CD4-positive, alpha-beta T cell (primary cell): ENCODE measurements around the gene ITPRIPL1. TPM values are rescaled to one million over a fixed set of nuclear protein-coding genes. Genes with fewer than 3 reads are reported as not detected.

Source experiments
- ATAC-seq: fragments of 200-7000 bp; cut with Tn5 transposase; one replicate; pipeline ENCODE4 v1.10.0; 2022; ENCODE audit warnings: mild to moderate bottlenecking; ENCODE audit not compliant: poor library complexity
- CTCF ChIA-PET: fragments of 350-600 bp; sonication (Branson Sonifier 250); formaldehyde crosslinking; loops from one replicate; lab custom pipeline; 2021; ENCODE audit warnings: antibody characterized with exemption, inconsistent platforms; lab: Charles Lee
- POLR2A ChIA-PET: fragments of 350-600 bp; sonication (Branson Sonifier 250); formaldehyde crosslinking; loops from one replicate; lab custom pipeline; 2021; ENCODE audit warnings: antibody characterized with exemption, inconsistent platforms; lab: Charles Lee
- DNase-seq, 14 experiments: peaks; one replicate each; pipeline ENCODE4 v3.0.0-alpha.2; 2013 to 2020; ENCODE audit warnings: mixed read lengths in 2 of 14
- H3K27ac ChIP-seq, 2 donors: one replicate each; pipeline versions ENCODE4 v1.5.1 to v1.7.0; 2013; ENCODE audit warnings: low read length in 2 of 2, low read depth in 1 of 2, mild to moderate bottlenecking in 1 of 2
- H3K27me3 ChIP-seq, 2 experiments: 1 replicate in 1 of 2; 2 replicates in 1 of 2; pipeline versions ENCODE4 v1.6.1 to v1.7.0; 2013; ENCODE audit warnings: low read length in 2 of 2, control low read depth in 1 of 2, mild to moderate bottlenecking in 1 of 2, moderate library complexity in 1 of 2; ENCODE audit not compliant: insufficient read depth in 2 of 2, control insufficient read depth in 1 of 2
- H3K36me3 ChIP-seq: one replicate; pipeline ENCODE4 v1.6.1; 2013; ENCODE audit warnings: low read length, control low read depth; ENCODE audit not compliant: insufficient read depth
- H3K4me1 ChIP-seq: one replicate; pipeline ENCODE4 v1.6.1; 2013; ENCODE audit warnings: low read length, control low read depth; ENCODE audit not compliant: insufficient read depth
- H3K4me3 ChIP-seq: one replicate; pipeline ENCODE4 v1.5.1; 2013; ENCODE audit warnings: mild to moderate bottlenecking, low read length, moderate library complexity
- H3K9me3 ChIP-seq, 2 experiments: 1 replicate in 1 of 2; 2 replicates in 1 of 2; pipeline versions ENCODE4 v1.6.1 to v1.7.0; 2013; ENCODE audit warnings: low read length in 2 of 2, mild to moderate bottlenecking in 2 of 2, control low read depth in 1 of 2, moderate library complexity in 1 of 2; ENCODE audit not compliant: control insufficient read depth in 1 of 2, insufficient read depth in 1 of 2
- H3K27ac Mint-ChIP-seq: one replicate; pipeline ENCODE4 v1.8.0; 2020; ENCODE audit warnings: mixed read lengths
- H3K27me3 Mint-ChIP-seq: one replicate; pipeline ENCODE4 v1.8.0; 2021; ENCODE audit warnings: mixed read lengths
- H3K36me3 Mint-ChIP-seq: one replicate; pipeline ENCODE4 v1.8.0; 2021; ENCODE audit warnings: low read depth, mixed read lengths
- H3K4me1 Mint-ChIP-seq: one replicate; pipeline ENCODE4 v1.8.0; 2021; ENCODE audit warnings: low read depth, mixed read lengths
- H3K4me3 Mint-ChIP-seq: one replicate; pipeline ENCODE4 v1.8.0; 2020; ENCODE audit warnings: mild to moderate bottlenecking, mixed read lengths
- H3K9me3 Mint-ChIP-seq: one replicate; pipeline ENCODE4 v1.8.0; 2020; ENCODE audit warnings: mixed read lengths
- intact Hi-C, 2 experiments: fragments of 100-400 bp; cut with DNase I in 1 of 2; cut with micrococcal nuclease in 1 of 2; formaldehyde crosslinking; loops; one replicate each; pipeline versions ENCODE4 v1.15.1 to v1.9.0; 2023 to 2025; cut with DNase I, micrococcal nuclease
- polyA plus RNA-seq, 2 donors: library from polyadenylated mRNA; unstranded; fragments of 120-200 nt; gene quantifications; one replicate each; pipeline ENCODE4 v1.2.1, GENCODE V29; 2013
- total RNA-seq, 174 experiments: library from RNA in 2 of 174; stranded (reverse) in 2 of 174; gene quantifications; one replicate each; pipeline ENCODE4 v1.2.3 and lab custom pipeline; 2021 to 2026
- TF ChIP-seq, protein P1 (sequence below): fragments of 200-600 bp; IDR thresholded peaks from one replicate; pipeline ENCODE4 v1.8.0; 2022; ENCODE audit warnings: antibody characterized with exemption, mild to moderate bottlenecking

ITPRIPL1 gene, protein sequence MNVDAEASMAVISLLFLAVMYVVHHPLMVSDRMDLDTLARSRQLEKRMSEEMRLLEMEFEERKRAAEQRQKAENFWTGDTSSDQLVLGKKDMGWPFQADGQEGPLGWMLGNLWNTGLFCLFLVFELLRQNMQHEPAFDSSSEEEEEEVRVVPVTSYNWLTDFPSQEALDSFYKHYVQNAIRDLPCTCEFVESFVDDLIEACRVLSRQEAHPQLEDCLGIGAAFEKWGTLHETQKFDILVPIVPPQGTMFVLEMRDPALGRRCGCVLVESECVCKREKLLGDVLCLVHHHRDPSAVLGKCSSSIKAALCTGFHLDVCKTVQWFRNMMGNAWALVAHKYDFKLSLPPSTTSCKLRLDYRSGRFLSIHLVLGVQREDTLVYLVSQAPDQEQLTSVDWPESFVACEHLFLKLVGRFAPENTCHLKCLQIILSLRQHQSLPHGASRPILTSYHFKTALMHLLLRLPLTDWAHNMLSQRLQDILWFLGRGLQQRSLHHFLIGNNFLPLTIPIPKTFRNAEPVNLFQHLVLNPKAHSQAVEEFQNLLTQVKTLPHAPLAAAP
- 1 to 10 TPM; 5.1 to 5.7 TPM for total RNA-seq
- polyA plus RNA-seq (2013, experiment 1 of 2): 5.8 TPM
- polyA plus RNA-seq (2013, experiment 2 of 2): 6.4 TPM
- total RNA-seq (lab: John Stamatoyannopoulos, UW): 7.4 to 64.2 (median 24.3) reads per million in 172 experiments

DNA sequence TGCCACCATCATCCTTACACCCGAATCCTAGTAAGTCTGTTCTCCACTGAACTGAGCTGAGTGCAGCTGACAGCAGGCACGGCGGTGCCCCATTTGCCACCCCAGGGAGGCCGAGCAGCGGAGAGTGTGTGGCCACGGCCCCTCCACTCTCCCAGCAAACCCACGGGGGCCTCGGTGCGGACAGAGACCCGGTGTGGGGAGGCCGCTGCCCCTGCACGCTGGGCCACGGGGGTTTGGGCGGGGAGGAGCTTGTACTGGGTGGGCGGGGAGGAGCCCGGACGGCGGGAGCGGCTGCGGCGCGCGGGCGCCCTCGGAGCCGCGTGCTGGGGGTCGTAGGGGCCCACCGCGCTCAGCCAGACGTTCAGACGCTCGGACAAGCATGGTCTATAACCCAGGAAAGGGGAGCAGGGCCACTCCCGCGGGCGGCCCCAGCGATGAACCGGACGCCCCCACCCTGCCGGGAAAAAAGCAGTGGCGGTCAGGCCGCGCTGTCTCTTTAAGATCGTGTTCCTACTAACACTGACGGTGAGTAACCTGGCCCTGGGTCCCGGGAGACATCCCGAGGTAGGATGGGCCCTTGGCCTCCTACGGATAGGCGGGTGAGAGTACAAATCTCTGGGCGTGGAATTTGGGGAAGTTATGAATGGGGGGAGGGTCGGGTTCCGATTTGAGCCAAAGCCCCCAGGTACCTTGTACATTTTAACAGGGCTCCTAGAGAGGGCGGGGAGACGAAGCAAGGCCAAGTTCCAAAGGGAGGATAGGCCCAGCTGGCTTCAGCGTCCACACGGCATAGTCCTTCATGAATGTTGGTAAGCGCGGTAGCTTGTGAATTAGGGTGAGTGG, at the start of gene ITPRIPL1:
TSS of gene ITPRIPL1 (plus strand) at position 277 of the 843 bp plus-strand sequence. CDS start at position 800, 523 bp downstream.
- TF ChIP-seq, protein P1, sequence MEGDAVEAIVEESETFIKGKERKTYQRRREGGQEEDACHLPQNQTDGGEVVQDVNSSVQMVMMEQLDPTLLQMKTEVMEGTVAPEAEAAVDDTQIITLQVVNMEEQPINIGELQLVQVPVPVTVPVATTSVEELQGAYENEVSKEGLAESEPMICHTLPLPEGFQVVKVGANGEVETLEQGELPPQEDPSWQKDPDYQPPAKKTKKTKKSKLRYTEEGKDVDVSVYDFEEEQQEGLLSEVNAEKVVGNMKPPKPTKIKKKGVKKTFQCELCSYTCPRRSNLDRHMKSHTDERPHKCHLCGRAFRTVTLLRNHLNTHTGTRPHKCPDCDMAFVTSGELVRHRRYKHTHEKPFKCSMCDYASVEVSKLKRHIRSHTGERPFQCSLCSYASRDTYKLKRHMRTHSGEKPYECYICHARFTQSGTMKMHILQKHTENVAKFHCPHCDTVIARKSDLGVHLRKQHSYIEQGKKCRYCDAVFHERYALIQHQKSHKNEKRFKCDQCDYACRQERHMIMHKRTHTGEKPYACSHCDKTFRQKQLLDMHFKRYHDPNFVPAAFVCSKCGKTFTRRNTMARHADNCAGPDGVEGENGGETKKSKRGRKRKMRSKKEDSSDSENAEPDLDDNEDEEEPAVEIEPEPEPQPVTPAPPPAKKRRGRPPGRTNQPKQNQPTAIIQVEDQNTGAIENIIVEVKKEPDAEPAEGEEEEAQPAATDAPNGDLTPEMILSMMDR: no peak
- peaks cover 8% of the 10 kb centered on the region for H3K36me3 Mint-ChIP-seq
- ChIA-PET CTCF (interaction anchor here (0.9 to 1.3 kb wide), 3 partner anchors 11 to 156 kb away, joined by 3 to 5 read pairs (median 3); no protein-coding TSS in a partner anchor), POLR2A (interaction anchor here (0.9 to 7.1 kb wide), 7 partner anchors 9 to 213 kb away, joined by 3 to 59 read pairs (median 6); partner anchors contain the start of genes ARID5A, NCAPH and SNRNP200)
- Histone ChIP-seq H3K36me3 (peaks cover 13% of the 10 kb centered on the region), H3K27me3 (no peaks in the 10 kb centered on the region), H3K4me1 (peaks cover 49% of the 10 kb centered on the region), H3K27ac (peak within 1 kb of the TSS; percentile 29 to 47), H3K4me3 (peak within 1 kb of the TSS; percentile 77), H3K9me3 (no peaks in the 10 kb centered on the region)
- H3K4me1 Mint-ChIP-seq: peaks cover 36% of the 10 kb centered on the region
- intact Hi-C loops: loop anchor here in 1 of 2 experiments (10.0 kb wide), 1 partner anchor 120 kb away; the partner anchor contains the start of gene STARD7
- H3K27ac Mint-ChIP-seq: peak within 1 kb of the TSS; percentile 83
- ATAC-seq (peak; percentile 4), DNase-seq (peak in 6 of 14 experiments; percentile 15 to 50 (median 46))
- no peaks in the 10 kb centered on the region for H3K9me3 Mint-ChIP-seq
- peak within 1 kb of the TSS; percentile 88 for H3K4me3 Mint-ChIP-seq
- H3K27me3 Mint-ChIP-seq: peaks cover 3% of the 10 kb centered on the region

DNA sequence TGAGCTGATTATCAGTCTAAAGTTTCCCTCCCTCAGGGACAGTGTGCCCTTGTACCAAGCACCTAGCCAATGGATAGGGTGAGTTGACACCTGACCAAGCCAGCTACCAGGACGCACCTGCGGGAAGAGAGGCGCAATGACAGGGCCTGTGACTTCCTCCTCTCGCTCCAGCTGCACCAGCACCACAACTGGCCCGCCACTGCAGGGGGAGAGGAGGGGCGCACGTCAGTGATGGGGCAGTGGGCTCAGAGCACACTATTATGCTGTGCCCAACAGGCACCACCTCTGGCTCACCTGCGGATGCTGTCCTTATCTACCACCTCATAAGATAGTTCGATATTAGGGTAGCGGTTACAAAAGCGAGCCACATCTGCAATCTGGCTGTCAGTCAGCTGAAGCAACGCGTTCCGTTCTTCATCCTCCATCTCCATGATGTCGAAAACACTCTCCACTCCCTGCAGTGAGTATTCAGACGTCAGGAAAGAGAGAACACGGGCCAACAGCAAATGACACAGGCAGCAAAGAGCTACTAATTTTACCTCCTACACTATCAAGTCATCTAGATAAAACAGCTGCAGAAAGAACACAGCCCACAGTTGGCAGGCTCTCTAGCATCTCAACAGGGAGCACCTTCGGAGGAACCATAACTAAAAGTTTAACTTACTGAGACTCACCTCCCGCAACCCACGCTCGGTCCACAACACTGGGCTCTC, 48.2 kb upstream of the ITPRIPL1 start:
- H3K4me1 Mint-ChIP-seq: no peaks in the 10 kb centered on the region
- DNase-seq: no peak
- H3K9me3 Mint-ChIP-seq: no peaks in the 10 kb centered on the region
- H3K36me3 Mint-ChIP-seq: peaks cover 93% of the 10 kb centered on the region
- H3K36me3 ChIP-seq: peaks cover 76% of the 10 kb centered on the region
- intact Hi-C loops: no loop called here
- TF ChIP-seq, protein P1: no peak
- no peaks in the 10 kb centered on the region for H3K4me1 ChIP-seq
- no peak for ATAC-seq
- H3K9me3 ChIP-seq: no peaks in the 10 kb centered on the region
- H3K27me3 ChIP-seq: no peaks in the 10 kb centered on the region
- no peak overlapping the region for H3K27ac Mint-ChIP-seq
- H3K4me3 ChIP-seq: no peak overlapping the region
- no peaks in the 10 kb centered on the region for H3K27me3 Mint-ChIP-seq
- H3K27ac ChIP-seq: no peak overlapping the region
- ChIA-PET CTCF (no interaction called here), POLR2A (interaction anchor here (0.5 kb wide), 1 partner anchor 502 kb away, joined by 3 read pairs; no protein-coding TSS in a partner anchor)
- no peak overlapping the region for H3K4me3 Mint-ChIP-seq
